Measurements from ENCODE around the gene GIMAP2.

DNA sequence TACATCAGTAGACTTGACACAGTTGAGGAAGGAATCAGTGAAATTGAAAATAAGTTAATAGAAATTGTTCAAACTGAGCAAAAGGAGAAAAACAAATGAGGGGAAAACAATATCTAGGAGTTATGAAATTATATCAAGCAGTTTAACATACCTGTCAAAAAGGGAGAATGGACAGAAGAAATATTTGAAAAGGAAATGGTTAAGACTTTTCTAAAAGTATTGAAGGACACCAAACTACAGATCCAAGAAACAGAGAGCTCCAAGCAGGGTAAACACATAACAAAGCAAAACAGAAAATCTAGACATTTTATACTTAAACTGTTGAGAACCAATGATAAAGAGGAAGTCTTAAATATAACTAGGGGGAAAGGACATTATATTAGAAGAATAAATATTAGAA lies 43.1 kb downstream of the GIMAP2 start:
- TF ChIP-seq, protein P1, sequence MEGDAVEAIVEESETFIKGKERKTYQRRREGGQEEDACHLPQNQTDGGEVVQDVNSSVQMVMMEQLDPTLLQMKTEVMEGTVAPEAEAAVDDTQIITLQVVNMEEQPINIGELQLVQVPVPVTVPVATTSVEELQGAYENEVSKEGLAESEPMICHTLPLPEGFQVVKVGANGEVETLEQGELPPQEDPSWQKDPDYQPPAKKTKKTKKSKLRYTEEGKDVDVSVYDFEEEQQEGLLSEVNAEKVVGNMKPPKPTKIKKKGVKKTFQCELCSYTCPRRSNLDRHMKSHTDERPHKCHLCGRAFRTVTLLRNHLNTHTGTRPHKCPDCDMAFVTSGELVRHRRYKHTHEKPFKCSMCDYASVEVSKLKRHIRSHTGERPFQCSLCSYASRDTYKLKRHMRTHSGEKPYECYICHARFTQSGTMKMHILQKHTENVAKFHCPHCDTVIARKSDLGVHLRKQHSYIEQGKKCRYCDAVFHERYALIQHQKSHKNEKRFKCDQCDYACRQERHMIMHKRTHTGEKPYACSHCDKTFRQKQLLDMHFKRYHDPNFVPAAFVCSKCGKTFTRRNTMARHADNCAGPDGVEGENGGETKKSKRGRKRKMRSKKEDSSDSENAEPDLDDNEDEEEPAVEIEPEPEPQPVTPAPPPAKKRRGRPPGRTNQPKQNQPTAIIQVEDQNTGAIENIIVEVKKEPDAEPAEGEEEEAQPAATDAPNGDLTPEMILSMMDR (IDR thresholded peaks at IDR 0.05; ENCODE audit: insufficient read depth, low read depth, low read length) = no peak
- TF ChIP-seq EZH2 (IDR thresholded peaks at IDR 0.05; ENCODE audit: insufficient read depth, low read length) = no peak

All from astrocyte (in vitro differentiated cells and primary cell).